CD4-positive, alpha-beta T cell treated with Interferon alpha-2 for 1 hour (primary cell): ENCODE results near the gene RASSF7.

ENCODE experiments used
- DNase-seq, 2 donors: peaks; one replicate each; pipeline ENCODE4 v3.0.0-alpha.2; 2020 to 2022

RASSF7 gene

DNA sequence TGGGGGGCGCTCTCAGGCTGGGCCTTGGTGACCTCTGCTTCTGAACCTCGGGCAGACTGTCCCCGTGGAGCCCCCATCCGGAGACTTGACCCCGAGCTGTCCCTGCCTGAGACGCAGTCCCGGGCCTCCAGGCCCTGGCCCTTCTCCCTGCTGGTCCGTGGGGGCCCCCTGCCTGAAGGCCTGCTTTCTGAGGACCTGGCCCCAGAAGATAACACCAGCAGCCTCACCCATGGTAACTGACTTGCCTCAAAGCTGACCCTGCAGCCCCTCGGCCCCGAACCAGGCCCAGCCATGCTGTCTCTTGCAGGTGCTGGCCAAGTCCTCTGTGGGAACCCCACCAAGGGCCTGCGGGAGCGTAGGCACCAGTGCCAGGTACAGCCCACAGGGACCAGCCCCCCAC is 9.2 kb upstream of the RASSF7 start:
- no peak for DNase-seq

DNA sequence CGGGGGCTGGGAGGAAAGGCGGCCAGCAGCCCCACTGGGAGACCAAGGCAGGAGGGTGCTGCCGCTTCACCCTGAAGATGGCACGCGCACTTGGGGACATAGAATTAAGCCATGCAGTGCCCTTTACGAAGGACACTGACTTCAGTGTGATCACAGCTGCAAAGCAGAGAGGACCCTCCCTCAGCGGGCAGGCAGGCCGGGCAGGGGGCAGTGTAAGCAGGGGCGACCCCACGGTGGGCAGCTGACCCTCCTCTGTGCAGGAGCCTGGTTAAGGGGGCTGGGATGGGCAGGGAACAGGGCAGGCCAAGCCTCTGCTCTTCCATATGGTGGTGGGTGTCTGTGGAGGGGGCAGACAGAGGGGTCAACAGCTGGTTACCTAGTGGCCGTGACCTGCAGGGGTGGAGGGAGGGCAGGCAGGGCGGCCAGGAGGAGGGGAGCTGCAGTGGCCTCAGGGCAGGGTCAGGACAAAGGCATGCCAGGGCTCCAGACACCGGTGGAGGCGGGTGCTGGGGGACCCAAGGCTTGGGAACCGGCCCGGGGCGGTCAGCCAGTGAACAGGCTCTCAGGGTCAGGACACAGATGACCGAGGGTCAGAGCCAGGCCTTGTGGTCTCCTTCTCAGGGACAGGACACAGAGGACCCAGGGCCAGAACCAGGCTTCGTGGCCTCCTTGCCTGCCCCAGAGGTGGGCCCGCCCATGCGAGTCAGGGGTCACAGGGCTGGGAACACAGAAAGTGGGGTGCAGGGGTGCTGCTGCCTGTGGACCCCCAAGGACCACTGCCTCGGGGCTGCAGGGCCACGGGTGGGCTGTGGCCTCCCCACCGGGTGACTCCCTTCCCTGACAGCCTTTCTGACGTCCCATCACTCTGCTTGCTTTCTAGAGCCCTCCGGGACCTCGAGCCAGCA is 7.4 kb upstream of the RASSF7 start:
- DNase-seq: no peak

DNA sequence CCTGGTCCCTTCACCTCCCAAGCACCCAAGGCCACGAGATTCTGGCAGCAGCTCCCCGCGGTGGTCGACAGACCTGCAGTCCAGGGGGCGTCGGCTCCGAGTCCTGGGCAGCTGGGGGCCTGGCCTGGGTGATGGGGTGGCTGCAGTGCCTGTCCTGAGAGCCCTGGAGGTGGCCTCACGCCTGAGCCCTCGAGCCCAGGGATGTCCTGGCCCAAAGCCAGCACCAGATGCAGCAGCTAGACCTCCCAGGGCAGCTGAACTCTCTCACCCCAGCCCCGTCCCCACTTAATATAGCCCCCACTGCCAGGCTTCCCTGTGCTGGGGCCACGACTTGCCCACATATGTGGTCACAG is 6.8 kb upstream of the RASSF7 start:
- DNase-seq: no peak

DNA sequence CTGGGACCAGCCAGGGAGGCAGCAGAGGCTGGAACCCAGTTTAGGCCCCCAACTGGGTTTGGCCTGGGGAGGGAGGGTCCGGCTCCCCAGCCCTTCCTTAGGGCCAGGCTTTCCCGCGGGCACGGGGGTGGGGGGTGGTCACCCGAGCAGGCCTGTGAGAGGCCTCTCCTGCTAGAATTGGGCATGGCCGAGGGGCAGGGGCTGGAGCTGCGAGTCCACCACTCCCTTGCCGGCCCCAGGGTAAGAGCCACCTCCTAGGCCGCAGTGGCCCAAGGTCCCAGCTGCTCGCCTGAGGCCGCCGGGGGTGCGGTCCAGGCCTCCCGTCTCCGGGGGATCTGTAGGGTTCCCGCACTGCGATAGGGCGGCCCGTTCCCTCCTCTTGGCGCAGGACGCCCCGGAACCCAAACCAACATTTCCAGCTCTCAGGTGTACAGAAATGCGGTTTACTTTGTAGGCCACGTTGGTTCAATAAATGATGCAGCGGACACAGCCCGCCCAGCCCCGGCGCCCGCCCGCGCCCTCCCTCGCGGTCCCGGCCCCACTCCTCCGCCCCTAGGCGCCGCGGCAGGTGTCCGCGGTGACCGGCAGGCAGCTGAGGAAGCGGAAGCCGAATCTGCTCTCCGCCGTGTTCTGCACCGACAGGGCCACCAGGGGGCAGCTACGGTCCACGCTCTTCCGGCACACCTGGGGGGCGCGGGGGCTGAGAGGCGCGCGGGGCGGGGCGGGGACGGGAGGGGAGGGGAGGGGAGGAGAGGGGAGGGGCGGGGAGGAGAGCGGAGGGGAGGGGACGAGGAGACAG is 6.1 kb upstream of the RASSF7 start:
- DNase-seq: peak; percentile 76 to 86

DNA sequence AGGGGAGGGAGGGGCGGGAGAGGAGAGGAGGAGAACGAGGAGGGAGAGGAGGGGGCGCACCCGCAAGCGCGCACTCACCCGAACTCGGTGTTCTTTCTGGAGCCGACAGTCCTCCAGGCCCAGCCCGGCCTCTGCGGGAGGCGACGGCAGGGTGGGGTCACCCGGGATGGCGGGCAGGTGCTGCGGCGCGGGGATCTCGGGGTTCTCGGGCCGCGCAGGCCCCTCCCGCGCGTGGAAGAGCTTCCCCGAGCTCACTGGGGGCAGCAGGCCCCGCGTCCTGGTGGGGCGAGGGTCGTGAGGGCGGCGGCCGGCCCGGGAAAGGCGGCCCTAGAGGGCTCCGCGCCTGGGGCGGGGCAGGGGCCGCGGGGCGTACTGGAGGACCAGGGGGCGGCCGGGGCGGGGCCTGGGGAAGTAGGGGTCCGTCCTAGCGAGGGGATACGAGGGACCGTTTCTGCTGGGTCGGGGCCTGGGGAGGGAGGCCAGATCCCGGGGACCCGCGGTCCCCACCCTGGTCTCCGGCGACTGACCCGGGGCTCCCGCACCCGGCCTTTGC is 5.5 kb upstream of the RASSF7 start:
- DNase-seq: peak in 1 of 2 donors; percentile 30

DNA sequence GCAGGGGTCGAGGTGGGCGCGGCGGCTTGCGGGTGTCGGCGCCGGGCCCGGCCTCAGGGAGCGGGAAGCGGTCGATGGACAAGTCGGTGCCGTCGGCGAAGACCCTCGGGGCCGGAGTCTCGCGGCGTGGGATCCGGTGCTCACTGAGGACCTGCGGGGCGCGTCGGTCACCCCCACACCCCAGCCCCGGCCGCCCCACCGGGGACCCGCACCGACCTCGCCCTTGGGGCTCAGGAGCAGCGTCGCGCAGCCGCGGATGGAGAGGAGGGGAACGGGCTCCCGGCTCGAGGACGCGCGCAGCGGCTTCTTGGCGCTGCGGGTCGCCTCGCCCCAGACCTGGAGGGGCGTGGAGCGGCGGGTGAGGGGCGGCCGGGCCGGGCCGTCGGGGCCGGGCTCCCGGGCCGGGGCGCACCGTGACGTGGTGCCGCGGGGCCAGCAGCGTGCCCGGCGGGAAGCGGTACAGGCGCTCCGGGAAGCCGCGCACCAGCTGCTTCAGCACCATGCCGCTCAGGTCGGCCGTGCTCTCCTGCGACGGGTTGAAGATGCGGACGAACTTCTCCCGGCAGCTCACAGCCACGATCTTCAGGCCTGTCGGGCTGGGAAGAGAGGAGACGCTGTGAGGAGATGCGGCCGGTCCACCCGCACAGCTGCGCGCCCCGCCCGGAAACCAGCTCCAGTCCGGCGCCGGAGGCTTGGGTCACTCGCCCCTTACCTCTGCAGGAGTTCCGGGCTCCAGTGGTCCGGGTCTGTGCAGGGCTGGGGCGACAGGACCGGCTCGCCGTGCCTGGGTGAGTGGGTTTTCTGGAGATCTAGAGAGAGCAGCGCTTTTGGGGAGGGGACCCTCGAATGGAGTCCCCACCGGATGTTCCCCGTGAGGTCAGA is 4.7 kb upstream of the RASSF7 start:
- peak in 1 of 2 donors; percentile 28 for DNase-seq

DNA sequence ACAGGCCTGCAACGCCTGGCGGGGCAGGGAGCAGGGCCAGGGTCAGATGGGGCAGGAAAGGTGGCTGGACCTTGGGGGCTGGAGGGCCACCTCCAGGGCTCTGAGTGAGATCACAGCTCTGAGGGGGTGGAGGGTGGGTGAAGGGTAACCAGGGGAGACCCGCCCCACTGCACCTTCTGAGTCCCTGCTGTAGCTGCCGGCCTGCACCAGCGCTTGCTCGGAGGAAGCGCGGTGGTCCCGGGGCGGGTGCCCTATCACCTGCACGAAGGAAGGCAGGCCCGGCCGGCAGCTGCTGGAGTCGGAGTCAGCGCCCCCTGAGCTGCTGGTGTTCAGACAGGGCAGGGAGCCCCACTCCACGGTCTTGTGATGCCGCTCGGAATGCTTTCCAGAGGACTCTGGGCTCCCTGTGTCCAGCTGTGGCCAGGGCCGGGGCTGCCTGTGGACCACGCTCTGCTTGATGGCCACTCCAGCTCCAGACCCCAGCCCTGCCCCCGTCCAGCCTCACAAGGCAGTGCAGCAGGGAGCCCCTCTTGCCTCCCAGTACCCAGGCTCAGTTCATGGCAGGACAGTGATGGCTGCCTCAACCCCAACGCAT is 4.0 kb upstream of the RASSF7 start:
- no peak for DNase-seq

DNA sequence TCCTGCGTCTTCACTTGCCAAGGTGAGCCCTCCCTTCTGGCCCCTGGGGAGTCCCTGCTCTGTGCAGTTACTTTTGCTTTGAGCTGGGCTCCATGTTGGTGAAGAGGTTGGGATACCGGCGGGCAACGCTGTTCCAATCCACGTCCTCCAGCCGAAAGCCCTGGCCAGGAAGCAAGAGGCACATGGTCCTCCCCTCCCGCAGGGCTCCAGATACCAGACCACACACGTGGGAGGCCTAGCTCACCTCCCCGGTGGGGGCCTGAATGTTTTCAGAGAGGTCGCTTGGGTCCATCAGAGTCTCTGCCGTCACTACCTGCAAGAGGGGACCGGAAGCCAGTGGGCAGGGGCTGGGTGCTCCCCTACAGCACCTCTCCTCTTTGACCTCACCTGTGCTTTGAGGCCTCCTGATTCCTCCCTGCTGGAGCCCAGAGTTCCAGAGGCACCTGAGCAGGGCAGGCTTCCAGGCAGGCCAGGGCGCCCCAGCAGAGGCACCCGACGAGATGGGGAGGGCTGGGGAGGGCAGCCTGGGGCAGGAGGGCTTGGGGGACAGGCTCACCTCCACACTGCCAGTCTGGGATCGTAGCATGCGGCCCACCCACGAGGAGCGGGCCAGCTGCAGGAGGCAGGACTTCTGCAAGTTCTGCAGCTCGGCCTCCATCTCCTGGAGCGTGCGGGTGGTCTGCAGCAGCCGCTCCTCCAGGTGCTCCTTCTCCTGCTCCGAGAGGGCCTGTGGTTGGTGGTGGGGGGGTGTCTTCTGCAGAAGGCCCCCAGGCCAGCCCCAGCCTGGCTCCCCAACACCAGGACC is 3.2 kb upstream of the RASSF7 start:
- no peak for DNase-seq

DNA sequence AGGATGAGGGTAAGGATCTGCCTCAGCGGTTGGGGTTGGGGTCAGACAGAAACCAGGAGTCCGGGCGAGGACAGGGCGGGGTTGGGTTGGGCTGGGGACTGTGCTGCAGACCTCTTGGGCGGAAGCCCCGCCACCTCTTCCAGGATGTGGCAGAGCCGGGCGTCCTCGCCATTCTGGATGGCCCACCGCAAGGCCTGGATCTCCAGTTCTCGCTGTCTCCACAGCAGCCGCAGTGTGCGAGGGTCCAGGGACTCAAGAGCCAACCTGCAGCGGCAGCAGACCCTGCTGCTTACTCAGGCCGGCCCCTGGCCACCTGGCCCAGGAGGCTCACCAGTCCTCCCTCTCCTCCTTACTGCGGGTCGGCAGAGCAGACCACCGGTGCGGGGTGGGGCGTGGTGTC is 2.3 kb upstream of the RASSF7 start:
- no peak for DNase-seq

DNA sequence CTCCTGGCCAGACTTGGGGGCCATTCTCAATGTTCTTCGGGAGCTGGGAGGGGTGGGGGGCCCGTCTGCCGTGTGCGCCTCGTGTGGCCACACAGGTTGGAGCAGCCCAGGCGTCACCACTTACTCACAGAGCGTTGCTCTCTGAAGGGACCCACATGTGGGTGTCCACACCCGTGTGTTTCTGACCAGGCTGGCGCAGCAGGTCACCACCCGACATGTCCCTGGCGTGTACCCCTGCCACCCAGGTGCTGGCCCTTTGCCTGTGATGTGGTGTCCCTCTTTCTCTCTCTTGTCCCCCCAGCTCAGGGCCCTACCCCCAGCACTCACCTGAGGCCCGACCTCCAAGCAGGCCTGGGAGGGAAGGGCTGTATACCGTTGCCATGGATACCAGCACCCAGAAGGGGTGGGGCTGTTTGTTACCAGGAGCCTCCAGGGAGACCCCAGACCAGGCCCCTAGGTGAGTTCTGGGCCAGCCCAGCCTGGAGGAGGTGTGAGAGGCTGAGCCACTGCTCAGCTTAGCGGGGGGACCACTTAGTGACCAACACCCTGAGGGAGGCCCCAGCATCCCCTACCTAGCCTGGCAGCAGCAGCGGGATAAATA is 1.6 kb upstream of the RASSF7 start:
- DNase-seq: peak in 1 of 2 donors; percentile 18

DNA sequence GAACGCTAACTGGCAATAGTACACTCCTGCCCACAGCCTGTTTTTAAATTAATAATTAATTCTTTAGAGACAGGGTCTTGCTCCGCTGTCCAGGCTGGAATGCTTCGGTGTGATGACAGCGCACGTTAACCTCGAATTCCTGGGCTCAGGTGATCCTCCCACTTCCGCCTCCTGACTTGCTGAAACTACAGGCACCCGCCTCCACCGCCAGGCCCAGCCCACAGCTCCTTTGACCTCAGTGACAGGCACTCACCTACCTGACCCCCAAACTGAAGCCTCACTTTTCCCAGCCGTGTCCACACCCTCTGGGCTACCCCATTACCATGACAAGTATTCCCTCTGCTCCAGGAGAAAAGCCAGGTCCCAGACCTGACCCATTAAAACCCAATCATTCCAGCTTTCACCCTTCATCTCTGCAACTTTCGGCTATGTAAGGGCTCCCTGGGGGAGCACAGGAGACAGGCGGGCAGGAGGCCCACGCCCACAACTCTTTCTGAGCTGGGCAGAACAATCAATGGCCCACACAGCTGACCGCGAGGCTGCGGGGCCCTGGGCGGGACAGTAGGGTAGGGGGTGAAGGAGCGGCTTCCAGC is 962 bp upstream of the RASSF7 start:
- DNase-seq: no peak

DNA sequence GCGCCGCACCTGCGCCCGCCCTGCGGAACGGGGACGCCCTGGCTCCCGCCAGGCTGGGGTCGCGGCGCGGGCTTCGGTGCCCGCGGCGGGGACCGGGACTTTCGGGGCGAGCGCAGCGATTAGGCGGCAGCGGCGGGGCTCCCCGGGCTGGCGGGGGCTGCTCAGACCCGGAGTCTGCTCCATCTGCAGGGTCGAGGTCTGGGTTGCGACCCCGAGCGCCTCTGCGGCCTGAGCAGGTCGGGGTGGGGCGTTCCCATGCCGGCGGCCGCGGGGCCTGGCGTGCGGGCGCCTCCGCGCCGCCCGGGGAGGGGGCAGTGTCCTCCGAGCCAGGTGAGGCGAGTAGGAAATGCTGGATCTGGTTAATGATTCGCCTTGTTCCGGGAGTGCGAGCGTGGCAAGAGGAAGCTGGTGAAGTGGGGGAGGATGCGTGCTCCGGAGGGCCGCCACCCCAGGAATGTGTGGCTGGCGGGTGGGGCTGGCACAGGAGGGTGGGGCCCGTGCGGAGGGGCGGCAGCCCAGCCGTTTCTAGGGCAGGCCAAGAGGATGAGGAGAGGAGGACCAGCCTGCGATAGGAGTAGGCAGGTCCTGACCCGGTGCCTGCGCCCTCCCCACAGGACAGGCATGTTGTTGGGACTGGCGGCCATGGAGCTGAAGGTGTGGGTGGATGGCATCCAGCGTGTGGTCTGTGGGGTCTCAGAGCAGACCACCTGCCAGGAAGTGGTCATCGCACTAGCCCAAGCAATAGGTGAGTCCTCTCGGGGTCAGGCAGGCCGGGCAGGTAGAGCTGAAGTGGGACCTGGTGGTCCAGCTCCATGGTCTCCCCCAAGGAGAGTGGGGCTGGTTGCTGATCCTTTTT is 606 bp downstream of the RASSF7 start:
- DNase-seq: peak in 1 of 2 donors; percentile 34

DNA sequence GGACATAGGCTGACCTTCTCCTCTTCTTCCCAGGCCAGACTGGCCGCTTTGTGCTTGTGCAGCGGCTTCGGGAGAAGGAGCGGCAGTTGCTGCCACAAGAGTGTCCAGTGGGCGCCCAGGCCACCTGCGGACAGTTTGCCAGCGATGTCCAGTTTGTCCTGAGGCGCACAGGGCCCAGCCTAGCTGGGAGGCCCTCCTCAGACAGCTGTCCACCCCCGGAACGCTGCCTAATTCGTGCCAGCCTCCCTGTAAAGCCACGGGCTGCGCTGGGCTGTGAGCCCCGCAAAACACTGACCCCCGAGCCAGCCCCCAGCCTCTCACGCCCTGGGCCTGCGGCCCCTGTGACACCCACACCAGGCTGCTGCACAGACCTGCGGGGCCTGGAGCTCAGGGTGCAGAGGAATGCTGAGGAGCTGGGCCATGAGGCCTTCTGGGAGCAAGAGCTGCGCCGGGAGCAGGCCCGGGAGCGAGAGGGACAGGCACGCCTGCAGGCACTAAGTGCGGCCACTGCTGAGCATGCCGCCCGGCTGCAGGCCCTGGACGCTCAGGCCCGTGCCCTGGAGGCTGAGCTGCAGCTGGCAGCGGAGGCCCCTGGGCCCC is 1.4 kb downstream of the RASSF7 start:
- no peak for DNase-seq

DNA sequence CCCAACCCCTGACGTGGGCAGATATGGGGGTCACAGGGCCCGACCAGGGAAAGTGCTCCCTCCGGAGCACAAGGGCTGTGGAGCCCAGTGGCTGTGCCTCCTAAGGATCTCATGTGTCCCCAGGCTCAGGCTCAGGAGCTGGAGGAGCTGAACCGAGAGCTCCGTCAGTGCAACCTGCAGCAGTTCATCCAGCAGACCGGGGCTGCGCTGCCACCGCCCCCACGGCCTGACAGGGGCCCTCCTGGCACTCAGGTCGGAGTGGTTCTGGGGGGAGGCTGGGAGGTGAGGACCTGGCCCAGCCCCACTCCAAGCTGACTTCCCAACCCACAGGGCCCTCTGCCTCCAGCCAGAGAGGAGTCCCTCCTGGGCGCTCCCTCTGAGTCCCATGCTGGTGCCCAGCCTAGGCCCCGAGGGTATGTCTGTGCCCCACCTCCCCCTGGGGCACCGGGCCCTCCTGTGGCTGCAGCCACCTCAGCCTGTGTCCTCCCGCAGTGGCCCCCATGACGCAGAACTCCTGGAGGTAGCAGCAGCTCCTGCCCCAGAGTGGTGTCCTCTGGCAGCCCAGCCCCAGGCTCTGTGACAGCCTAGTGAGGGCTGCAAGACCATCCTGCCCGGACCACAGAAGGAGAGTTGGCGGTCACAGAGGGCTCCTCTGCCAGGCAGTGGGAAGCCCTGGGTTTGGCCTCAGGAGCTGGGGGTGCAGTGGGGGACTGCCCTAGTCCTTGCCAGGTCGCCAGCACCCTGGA is 2.5 kb downstream of the RASSF7 start:
- DNase-seq: no peak

DNA sequence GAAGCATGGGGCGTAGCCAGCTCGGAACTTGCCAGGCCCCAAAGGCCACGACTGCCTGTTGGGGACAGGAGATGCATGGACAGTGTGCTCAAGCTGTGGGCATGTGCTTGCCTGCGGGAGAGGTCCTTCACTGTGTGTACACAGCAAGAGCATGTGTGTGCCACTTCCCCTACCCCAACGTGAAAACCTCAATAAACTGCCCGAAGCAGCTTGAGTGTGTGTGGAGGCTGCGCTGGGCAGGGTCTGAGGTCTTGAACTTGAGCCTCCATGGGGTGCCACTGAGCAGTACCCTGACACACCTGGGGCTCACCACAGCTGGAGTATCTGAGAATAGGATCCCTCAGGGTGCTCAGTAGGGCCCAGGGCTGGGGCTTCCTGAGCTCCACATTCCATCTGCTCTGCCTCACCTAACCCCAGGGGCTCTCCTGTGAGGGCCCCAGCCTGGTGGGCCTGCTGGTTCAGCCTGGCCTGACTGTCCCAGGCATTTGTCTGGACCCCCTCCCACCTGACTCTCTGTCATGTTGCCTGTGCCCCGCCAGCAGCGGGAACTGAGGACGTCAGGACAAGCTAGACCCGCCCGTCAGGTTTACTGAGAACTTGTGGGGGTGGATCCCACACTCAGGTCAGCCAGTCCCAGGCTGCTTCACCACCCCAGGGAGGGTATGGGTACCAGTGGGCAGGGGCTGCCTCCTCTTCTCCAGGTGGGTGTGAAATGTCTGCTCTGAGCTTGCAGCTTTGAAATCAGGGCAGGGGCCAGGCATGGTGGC is 3.2 kb downstream of the RASSF7 start:
- no peak for DNase-seq

DNA sequence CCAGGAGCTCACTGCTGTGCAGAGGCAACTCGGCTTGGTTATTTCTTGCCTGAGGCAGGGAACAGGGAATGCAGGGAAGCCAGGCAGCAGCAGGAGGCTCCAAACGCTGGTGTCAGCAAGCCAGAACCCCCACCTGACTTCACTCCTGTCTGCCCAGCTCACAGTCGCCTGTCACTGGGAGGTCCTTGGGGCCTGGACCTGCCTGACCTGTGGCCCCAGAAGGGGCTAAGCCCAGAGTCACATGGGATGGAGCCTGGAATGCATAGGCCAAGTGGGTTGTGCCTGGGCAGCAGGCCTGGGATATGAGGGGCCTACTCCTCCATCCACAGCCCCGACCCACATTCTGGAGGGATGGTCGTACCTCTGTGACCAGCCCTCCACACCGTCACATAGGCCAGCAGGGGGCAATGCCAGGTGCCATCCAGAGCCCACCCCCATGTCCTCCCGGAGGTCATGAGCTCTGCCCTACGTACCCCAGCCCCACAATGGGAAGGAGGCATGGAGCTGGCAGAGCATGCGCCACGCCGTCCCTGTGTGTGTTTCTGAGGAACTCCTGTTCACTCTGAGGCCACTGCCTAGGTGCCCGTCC is 5.2 kb downstream of the RASSF7 start:
- no peak for DNase-seq

DNA sequence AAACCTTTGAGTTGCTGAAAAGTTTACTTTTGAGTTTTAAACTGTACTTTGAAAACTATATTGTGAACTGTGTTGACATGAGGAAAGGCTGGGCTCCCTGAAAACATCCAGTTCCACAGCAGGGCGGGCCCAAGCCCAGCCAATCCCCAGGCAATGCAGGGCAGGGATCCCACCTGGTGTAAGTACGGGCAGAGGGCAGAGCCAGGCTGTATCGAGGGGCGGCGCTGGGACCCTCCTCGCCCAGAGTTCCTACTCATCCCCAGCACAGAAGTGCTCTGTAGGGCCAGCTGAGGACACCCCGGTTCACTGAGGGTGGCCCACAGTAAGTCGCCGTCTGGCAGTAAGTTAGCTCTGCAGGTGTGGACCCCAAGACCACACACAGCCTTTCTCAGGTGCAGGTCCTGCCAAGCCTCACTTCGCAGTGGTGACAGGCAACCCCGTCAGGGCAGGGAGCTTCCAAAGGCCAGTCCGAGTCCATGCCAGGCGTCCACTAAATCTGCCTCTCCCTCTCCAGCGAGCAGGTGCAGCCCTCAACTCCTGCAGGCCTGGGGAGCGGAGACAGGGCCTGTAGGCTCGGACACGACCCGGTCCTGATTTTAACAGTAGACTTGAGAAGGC is 6.3 kb downstream of the RASSF7 start:
- peak in 1 of 2 donors; percentile 10 for DNase-seq
